HepG2 (cell line): ENCODE data around the gene FGFR3. TPM values are rescaled to one million over a fixed set of nuclear protein-coding genes. Genes with fewer than 3 reads are reported as not detected.

ENCODE experiments used
- ADNP ChIP-seq: sonication (generic); formaldehyde crosslinking; IDR thresholded peaks from 2 replicates; pipeline ENCODE4 v1.4.0; 2020; ENCODE audit warnings: missing genetic modification reagents
- CEBPB ChIP-seq: IDR thresholded peaks from 2 replicates; pipeline ENCODE4 v1.6.1; 2011; ENCODE audit warnings: low read depth, low read length, improper control_type of control experiment, borderline replicate concordance
- CEBPZ ChIP-seq: IDR thresholded peaks from 2 replicates; pipeline ENCODE4 v1.6.1; 2012; ENCODE audit warnings: low read length, improper control_type of control experiment
- JUNB ChIP-seq: sonication (generic); formaldehyde crosslinking; IDR thresholded peaks from 2 replicates; pipeline ENCODE4 v1.8.0; 2022; ENCODE audit warnings: missing genetic modification reagents, mild to moderate bottlenecking, borderline replicate concordance
- KDM4B ChIP-seq: sonication (generic); formaldehyde crosslinking; IDR thresholded peaks from 2 replicates; pipeline ENCODE4 v1.4.0; 2020; ENCODE audit warnings: missing genetic modification reagents
- KDM5A ChIP-seq: fragments of 200-600 bp; sonication (generic); IDR thresholded peaks from 2 replicates; pipeline ENCODE4 v1.7.0; 2018; ENCODE audit warnings: antibody characterized with exemption, mild to moderate bottlenecking, low read length, borderline replicate concordance
- MED13 ChIP-seq: sonication (generic); formaldehyde crosslinking; IDR thresholded peaks from 2 replicates; pipeline ENCODE4 v1.5.0; 2020; ENCODE audit warnings: missing genetic modification reagents
- MTF2 ChIP-seq: sonication (generic); formaldehyde crosslinking; IDR thresholded peaks from 2 replicates; pipeline ENCODE4 v1.5.0; 2020; ENCODE audit warnings: missing genetic modification reagents, borderline replicate concordance
- RELA ChIP-seq: sonication (generic); formaldehyde crosslinking; IDR thresholded peaks from 2 replicates; pipeline ENCODE4 v1.4.0; 2020; ENCODE audit warnings: missing genetic modification reagents
- RXRA ChIP-seq: sonication (generic); formaldehyde crosslinking; IDR thresholded peaks from 2 replicates; pipeline ENCODE4 v1.5.1; 2020; ENCODE audit warnings: missing genetic modification reagents
- SALL1 ChIP-seq: sonication (generic); formaldehyde crosslinking; IDR thresholded peaks from 2 replicates; pipeline ENCODE4 v1.8.0; 2022; ENCODE audit warnings: mild to moderate bottlenecking, missing genetic modification reagents
- STAG1 ChIP-seq: sonication (generic); formaldehyde crosslinking; IDR thresholded peaks from 2 replicates; pipeline ENCODE4 v1.4.0; 2020; ENCODE audit warnings: missing genetic modification reagents
- THRA ChIP-seq: sonication (generic); formaldehyde crosslinking; IDR thresholded peaks from 2 replicates; pipeline ENCODE4 v1.4.0; 2020; ENCODE audit warnings: missing genetic modification reagents, borderline replicate concordance
- ZBTB46 ChIP-seq: sonication (generic); formaldehyde crosslinking; IDR thresholded peaks from 2 replicates; pipeline ENCODE4 v1.4.0; 2020; ENCODE audit warnings: mild to moderate bottlenecking, missing genetic modification reagents, borderline replicate concordance
- ZMYM2 ChIP-seq: sonication (generic); formaldehyde crosslinking; IDR thresholded peaks from 2 replicates; pipeline ENCODE4 v1.8.0; 2022; ENCODE audit warnings: mild to moderate bottlenecking, missing genetic modification reagents
- ZNF10 ChIP-seq: sonication (generic); formaldehyde crosslinking; IDR thresholded peaks from 2 replicates; pipeline ENCODE4 v1.4.0; 2020; ENCODE audit warnings: mild to moderate bottlenecking, low read depth, missing genetic modification reagents, borderline replicate concordance
- ZNF567 ChIP-seq: sonication (generic); formaldehyde crosslinking; IDR thresholded peaks from 2 replicates; pipeline ENCODE4 v1.8.1; 2023; ENCODE audit warnings: mild to moderate bottlenecking, missing genetic modification reagents, borderline replicate concordance
- ZSCAN22 ChIP-seq: sonication (generic); formaldehyde crosslinking; IDR thresholded peaks from 2 replicates; pipeline ENCODE4 v1.4.0; 2020; ENCODE audit warnings: mild to moderate bottlenecking, missing genetic modification reagents
- polyA plus RNA-seq, 8 experiments: library from polyadenylated mRNA; depleted of rRNA in 3 of 8; stranded (reverse) in 7 of 8; unstranded in 1 of 8; fragments of >200 nt; fragmentation: Illumina TruSeq in 4 of 8; extraction: Trizol in 4 of 8; gene quantifications; 2 replicates each; pipeline versions ENCODE4 v1.2.1 to v1.2.3, GENCODE V29; 2011 to 2016; ENCODE audit warnings: low read depth in 4 of 8, missing spikeins in 1 of 8, mixed read lengths in 1 of 8; ENCODE audit not compliant: insufficient read depth in 1 of 8
- total RNA-seq, 5 experiments: library from RNA; depleted of rRNA; stranded (reverse); fragments of >200 nt; fragmentation: Illumina TruSeq; extraction: Trizol; gene quantifications; 2 replicates each; pipeline ENCODE4 v1.2.3, GENCODE V29; 2016; ENCODE audit warnings: low read depth in 1 of 5
- TF ChIP-seq, protein P1 (sequence below): sonication (generic); formaldehyde crosslinking; IDR thresholded peaks from 2 replicates; pipeline ENCODE4 v1.4.0; 2020; ENCODE audit warnings: missing genetic modification reagents

The FGFR3 gene
- total and polyA plus RNA-seq, 2 of the 13 experiments (the other 11 are each of a cell fraction or from before 2014, with no cell fraction given) = 103 to 109 TPM

- TF ChIP-seq CEBPZ (no peak), ADNP (CRISPR knock-in tag) (no peak), ZNF567 (CRISPR knock-in tag) (no peak), ZNF10 (no peak), THRA (no peak), ZBTB46 (CRISPR knock-in tag) (no peak), MED13 (CRISPR knock-in tag) (peak; percentile 82; the same call in 1 of the 2 replicates), KDM4B (no peak), RELA (CRISPR knock-in tag) (no peak), KDM5A (no peak), ZSCAN22 (CRISPR knock-in tag) (no peak), SALL1 (peak; percentile 53), MTF2 (no peak), JUNB (CRISPR knock-in tag) (no peak), CEBPB (peak; percentile 95), ZMYM2 (no peak), RXRA (CRISPR knock-in tag) (peak; percentile 72), STAG1 (no peak)
- TF ChIP-seq, protein P1, sequence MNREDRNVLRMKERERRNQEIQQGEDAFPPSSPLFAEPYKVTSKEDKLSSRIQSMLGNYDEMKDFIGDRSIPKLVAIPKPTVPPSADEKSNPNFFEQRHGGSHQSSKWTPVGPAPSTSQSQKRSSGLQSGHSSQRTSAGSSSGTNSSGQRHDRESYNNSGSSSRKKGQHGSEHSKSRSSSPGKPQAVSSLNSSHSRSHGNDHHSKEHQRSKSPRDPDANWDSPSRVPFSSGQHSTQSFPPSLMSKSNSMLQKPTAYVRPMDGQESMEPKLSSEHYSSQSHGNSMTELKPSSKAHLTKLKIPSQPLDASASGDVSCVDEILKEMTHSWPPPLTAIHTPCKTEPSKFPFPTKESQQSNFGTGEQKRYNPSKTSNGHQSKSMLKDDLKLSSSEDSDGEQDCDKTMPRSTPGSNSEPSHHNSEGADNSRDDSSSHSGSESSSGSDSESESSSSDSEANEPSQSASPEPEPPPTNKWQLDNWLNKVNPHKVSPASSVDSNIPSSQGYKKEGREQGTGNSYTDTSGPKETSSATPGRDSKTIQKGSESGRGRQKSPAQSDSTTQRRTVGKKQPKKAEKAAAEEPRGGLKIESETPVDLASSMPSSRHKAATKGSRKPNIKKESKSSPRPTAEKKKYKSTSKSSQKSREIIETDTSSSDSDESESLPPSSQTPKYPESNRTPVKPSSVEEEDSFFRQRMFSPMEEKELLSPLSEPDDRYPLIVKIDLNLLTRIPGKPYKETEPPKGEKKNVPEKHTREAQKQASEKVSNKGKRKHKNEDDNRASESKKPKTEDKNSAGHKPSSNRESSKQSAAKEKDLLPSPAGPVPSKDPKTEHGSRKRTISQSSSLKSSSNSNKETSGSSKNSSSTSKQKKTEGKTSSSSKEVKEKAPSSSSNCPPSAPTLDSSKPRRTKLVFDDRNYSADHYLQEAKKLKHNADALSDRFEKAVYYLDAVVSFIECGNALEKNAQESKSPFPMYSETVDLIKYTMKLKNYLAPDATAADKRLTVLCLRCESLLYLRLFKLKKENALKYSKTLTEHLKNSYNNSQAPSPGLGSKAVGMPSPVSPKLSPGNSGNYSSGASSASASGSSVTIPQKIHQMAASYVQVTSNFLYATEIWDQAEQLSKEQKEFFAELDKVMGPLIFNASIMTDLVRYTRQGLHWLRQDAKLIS (CRISPR knock-in tag) = no peak
Observed at GRCh38 chr4:1802151-1802715, 9.1 kb downstream of the FGFR3 start (continued).
